Tibial artery (tissue), 4 donors: ENCODE results near the gene USP3.

Experiments used
- DNase-seq, 2 donors: peaks; one replicate each; pipeline ENCODE4 v3.0.0-alpha.2; 2019
- H3K27ac ChIP-seq, 2 donors: fragments of 200-600 bp; sonication (generic) in 1 of 2; 1 replicate in 1 of 2; 2 replicates in 1 of 2; pipeline ENCODE4 v1.5.1; 2018 to 2019; ENCODE audit warnings: mild to moderate bottlenecking in 1 of 2
- H3K27me3 ChIP-seq, 2 donors: fragments of 200-600 bp; sonication (generic) in 1 of 2; one replicate each; pipeline versions ENCODE4 v1.5.1 to v1.6.0; 2016 to 2019
- H3K36me3 ChIP-seq, 3 donors: fragments of 200-600 bp; sonication (generic) in 2 of 3; one replicate each; pipeline ENCODE4 v1.5.1; 2016 to 2019; ENCODE audit warnings: mild to moderate bottlenecking in 2 of 3
- H3K4me1 ChIP-seq, 4 donors: fragments of 200-600 bp; sonication (generic) in 2 of 4; 1 replicate in 3 of 4; 2 replicates in 1 of 4; pipeline ENCODE4 v1.5.1; 2016 to 2019
- H3K4me3 ChIP-seq, 2 donors: fragments of 200-600 bp; sonication (generic) in 1 of 2; 1 replicate in 1 of 2; 2 replicates in 1 of 2; pipeline ENCODE4 v1.5.1; 2018 to 2019; ENCODE audit warnings: mild to moderate bottlenecking in 2 of 2
- H3K9me3 ChIP-seq, 3 donors: fragments of 200-600 bp; sonication (generic) in 1 of 3; one replicate each; pipeline ENCODE4 v1.5.1; 2016 to 2019
- CTCF ChIP-seq, 2 experiments: fragments of 200-600 bp in 1 of 2; fragments of 450-650 bp in 1 of 2; IDR thresholded peaks; one replicate each; pipeline ENCODE4 v1.5.1; 2017 to 2019; ENCODE audit warnings: antibody characterized with exemption in 2 of 2, mild to moderate bottlenecking in 1 of 2, moderate library complexity in 1 of 2
- intact Hi-C: fragments of 100-400 bp; cut with DNase I; formaldehyde crosslinking; loops from one replicate; pipeline ENCODE4 v1.15.0; 2023; ENCODE audit warnings: low total_unique reads

Gene USP3

GRCh38 chr15:63576441-63576840 lies 72.0 kb downstream of the USP3 start:
- H3K9me3 ChIP-seq = no peaks in the 10 kb centered on the region
- no peak for DNase-seq
- peaks cover 10 to 30% (median 22%) of the 10 kb centered on the region in 3 donors for H3K36me3 ChIP-seq

GRCh38 chr15:63582179-63582578 lies 77.8 kb downstream of the USP3 start:
- Histone ChIP-seq H3K27ac (no peak overlapping the region), H3K27me3 (no peaks in the 10 kb centered on the region), H3K4me3 (no peak overlapping the region), H3K9me3 (no peaks in the 10 kb centered on the region), H3K4me1 (no peaks in the 10 kb centered on the region), H3K36me3 (peaks cover 12 to 40% (median 27%) of the 10 kb centered on the region in 3 donors)
- TF ChIP-seq CTCF (IDR thresholded peaks at IDR 0.05) = no peak
- DNase-seq = no peak
- intact Hi-C loops = no loop called here

More at GRCh38 chr15:63576441-63576840, 72.0 kb downstream of the USP3 start:
- Histone ChIP-seq H3K27ac (no peak overlapping the region), H3K4me1 (peaks cover 0 to 2% (median 0%) of the 10 kb centered on the region in 4 donors), H3K4me3 (no peak overlapping the region), H3K27me3 (no peaks in the 10 kb centered on the region)
- intact Hi-C loops = no loop called here
- no peak for TF ChIP-seq CTCF (IDR thresholded peaks at IDR 0.05)

- Histone ChIP-seq H3K27ac (no peak overlapping the region), H3K9me3 (no peaks in the 10 kb centered on the region), H3K4me1 (no peaks in the 10 kb centered on the region), H3K27me3 (no peaks in the 10 kb centered on the region), H3K36me3 (peaks cover 13 to 44% (median 34%) of the 10 kb centered on the region in 3 donors), H3K4me3 (no peak overlapping the region)
- DNase-seq = no peak
- intact Hi-C loops = no loop called here
- no peak for TF ChIP-seq CTCF (IDR thresholded peaks at IDR 0.05)
Observed at GRCh38 chr15:63582718-63583426, 78.5 kb downstream of the USP3 start.

- H3K27me3 ChIP-seq = no peaks in the 10 kb centered on the region
- intact Hi-C loops = no loop called here
- no peaks in the 10 kb centered on the region for H3K4me1 ChIP-seq
- no peak for DNase-seq
- peaks cover 43 to 79% (median 73%) of the 10 kb centered on the region in 3 donors for H3K36me3 ChIP-seq
- TF ChIP-seq CTCF (IDR thresholded peaks at IDR 0.05) = no peak
- no peak overlapping the region for H3K4me3 ChIP-seq
- no peak overlapping the region for H3K27ac ChIP-seq
- no peaks in the 10 kb centered on the region for H3K9me3 ChIP-seq
Observed at GRCh38 chr15:63586790-63587189, 82.4 kb downstream of the USP3 start.

GRCh38 chr15:63587527-63587926 lies 83.1 kb downstream of the USP3 start:
- no peak for TF ChIP-seq CTCF (IDR thresholded peaks at IDR 0.05)
- Histone ChIP-seq H3K4me3 (no peak overlapping the region), H3K27me3 (no peaks in the 10 kb centered on the region), H3K4me1 (no peaks in the 10 kb centered on the region), H3K9me3 (no peaks in the 10 kb centered on the region), H3K36me3 (peaks cover 44 to 80% (median 70%) of the 10 kb centered on the region in 3 donors), H3K27ac (no peak overlapping the region)
- no peak for DNase-seq
- intact Hi-C loops = no loop called here
